MCF 10A (cell line): ENCODE data around the gene TEX19. TPM values are rescaled to one million over a fixed set of nuclear protein-coding genes. Genes with fewer than 3 reads are reported as not detected.

Source experiments
- BruUV-seq: library from RNA; stranded (reverse); fragments of 400-500 nt; replicated peaks from 2 replicates; lab custom pipeline; 2021; lab: Mats Ljungman, UMichigan
- CTCF ChIA-PET: fragments of 300-600 bp; sonication (Branson Sonifier 250); formaldehyde crosslinking; extraction: SDS; loops from one replicate; lab custom pipeline; 2021; ENCODE audit warnings: antibody characterized with exemption, inconsistent platforms; lab: Yijun Ruan, JAX
- POLR2A ChIA-PET: fragments of 300-600, 350-650 bp; sonication (Branson Sonifier 250); formaldehyde crosslinking; extraction: SDS; loops from one replicate; lab custom pipeline; 2020; ENCODE audit warnings: antibody characterized with exemption, inconsistent platforms; lab: Yijun Ruan, JAX
- DNase-seq: peaks from one replicate; pipeline ENCODE4 v3.0.0-alpha.2; 2018; ENCODE audit not compliant: unreplicated experiment
- H3K27ac Mint-ChIP-seq: one replicate; pipeline ENCODE4 v1.8.0; 2022; ENCODE audit warnings: mild to moderate bottlenecking, low read depth, mixed read lengths; ENCODE audit not compliant: unreplicated experiment
- H3K27me3 Mint-ChIP-seq: one replicate; pipeline ENCODE4 v1.8.0; 2022; ENCODE audit warnings: mixed read lengths; ENCODE audit not compliant: insufficient read depth, unreplicated experiment
- H3K36me3 Mint-ChIP-seq: one replicate; pipeline ENCODE4 v1.8.0; 2022; ENCODE audit warnings: mild to moderate bottlenecking, moderate library complexity, mixed read lengths; ENCODE audit not compliant: insufficient read depth, unreplicated experiment
- H3K4me1 Mint-ChIP-seq: one replicate; pipeline ENCODE4 v1.8.0; 2022; ENCODE audit warnings: mixed read lengths; ENCODE audit not compliant: insufficient read depth, unreplicated experiment
- H3K4me3 Mint-ChIP-seq: one replicate; pipeline ENCODE4 v1.8.0; 2022; ENCODE audit warnings: mild to moderate bottlenecking, moderate library complexity, mixed read lengths; ENCODE audit not compliant: unreplicated experiment
- H3K9me3 Mint-ChIP-seq: one replicate; pipeline ENCODE4 v1.8.0; 2022; ENCODE audit warnings: mixed read lengths; ENCODE audit not compliant: unreplicated experiment
- intact Hi-C: fragments of 100-400 bp; cut with micrococcal nuclease; formaldehyde crosslinking; loops from 2 replicates; pipeline ENCODE4 v1.14.1; 2022
- total RNA-seq: library from RNA; stranded (reverse); gene quantifications from 2 replicates; pipeline ENCODE4 v1.2.3, GENCODE V29; 2022
- TF ChIP-seq, protein P1 (sequence below): fragments of 200-600 bp; IDR thresholded peaks from one replicate; pipeline ENCODE4 v1.8.0; 2022; ENCODE audit warnings: antibody characterized with exemption, mild to moderate bottlenecking; ENCODE audit not compliant: unreplicated experiment

The TEX19 gene
- total RNA-seq, 1 experiment from 2014 or later = not detected

DNA sequence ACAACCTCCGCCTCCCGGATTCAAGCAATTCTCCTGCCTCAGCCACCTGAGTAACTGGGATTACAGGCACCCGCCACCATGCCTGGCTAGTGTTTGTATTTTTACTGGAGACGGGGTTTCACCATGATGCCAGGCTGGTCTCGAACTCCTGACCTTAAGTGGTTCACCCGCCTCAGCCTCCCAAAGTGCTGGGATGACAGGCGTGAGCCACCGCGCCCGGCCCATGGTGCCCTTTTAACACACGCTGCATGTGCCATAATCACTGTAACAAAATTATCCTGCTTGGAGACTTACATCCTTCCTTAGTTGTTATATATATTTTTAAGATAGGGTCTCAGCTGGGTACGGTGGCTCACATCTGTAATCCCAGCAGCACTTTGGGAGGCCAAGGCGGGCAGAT is 47.1 kb upstream of the TEX19 start:
- no peak for DNase-seq
- H3K36me3 Mint-ChIP-seq = no peaks in the 10 kb centered on the region
- no peaks in the 10 kb centered on the region for H3K9me3 Mint-ChIP-seq
- peaks cover 13% of the 10 kb centered on the region for H3K4me1 Mint-ChIP-seq
- no peak overlapping the region for H3K27ac Mint-ChIP-seq
- intact Hi-C loops = no loop called here
- peaks cover 11% of the 10 kb centered on the region for H3K27me3 Mint-ChIP-seq
- TF ChIP-seq, protein P1, sequence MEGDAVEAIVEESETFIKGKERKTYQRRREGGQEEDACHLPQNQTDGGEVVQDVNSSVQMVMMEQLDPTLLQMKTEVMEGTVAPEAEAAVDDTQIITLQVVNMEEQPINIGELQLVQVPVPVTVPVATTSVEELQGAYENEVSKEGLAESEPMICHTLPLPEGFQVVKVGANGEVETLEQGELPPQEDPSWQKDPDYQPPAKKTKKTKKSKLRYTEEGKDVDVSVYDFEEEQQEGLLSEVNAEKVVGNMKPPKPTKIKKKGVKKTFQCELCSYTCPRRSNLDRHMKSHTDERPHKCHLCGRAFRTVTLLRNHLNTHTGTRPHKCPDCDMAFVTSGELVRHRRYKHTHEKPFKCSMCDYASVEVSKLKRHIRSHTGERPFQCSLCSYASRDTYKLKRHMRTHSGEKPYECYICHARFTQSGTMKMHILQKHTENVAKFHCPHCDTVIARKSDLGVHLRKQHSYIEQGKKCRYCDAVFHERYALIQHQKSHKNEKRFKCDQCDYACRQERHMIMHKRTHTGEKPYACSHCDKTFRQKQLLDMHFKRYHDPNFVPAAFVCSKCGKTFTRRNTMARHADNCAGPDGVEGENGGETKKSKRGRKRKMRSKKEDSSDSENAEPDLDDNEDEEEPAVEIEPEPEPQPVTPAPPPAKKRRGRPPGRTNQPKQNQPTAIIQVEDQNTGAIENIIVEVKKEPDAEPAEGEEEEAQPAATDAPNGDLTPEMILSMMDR = no peak
- no TSS peak for BruUV-seq
- no peak overlapping the region for H3K4me3 Mint-ChIP-seq
- POLR2A ChIA-PET = interaction anchor here (0.9 kb wide), 1 partner anchor 19 kb away, joined by 3 read pairs; no protein-coding TSS in a partner anchor
- CTCF ChIA-PET = no interaction called here

DNA sequence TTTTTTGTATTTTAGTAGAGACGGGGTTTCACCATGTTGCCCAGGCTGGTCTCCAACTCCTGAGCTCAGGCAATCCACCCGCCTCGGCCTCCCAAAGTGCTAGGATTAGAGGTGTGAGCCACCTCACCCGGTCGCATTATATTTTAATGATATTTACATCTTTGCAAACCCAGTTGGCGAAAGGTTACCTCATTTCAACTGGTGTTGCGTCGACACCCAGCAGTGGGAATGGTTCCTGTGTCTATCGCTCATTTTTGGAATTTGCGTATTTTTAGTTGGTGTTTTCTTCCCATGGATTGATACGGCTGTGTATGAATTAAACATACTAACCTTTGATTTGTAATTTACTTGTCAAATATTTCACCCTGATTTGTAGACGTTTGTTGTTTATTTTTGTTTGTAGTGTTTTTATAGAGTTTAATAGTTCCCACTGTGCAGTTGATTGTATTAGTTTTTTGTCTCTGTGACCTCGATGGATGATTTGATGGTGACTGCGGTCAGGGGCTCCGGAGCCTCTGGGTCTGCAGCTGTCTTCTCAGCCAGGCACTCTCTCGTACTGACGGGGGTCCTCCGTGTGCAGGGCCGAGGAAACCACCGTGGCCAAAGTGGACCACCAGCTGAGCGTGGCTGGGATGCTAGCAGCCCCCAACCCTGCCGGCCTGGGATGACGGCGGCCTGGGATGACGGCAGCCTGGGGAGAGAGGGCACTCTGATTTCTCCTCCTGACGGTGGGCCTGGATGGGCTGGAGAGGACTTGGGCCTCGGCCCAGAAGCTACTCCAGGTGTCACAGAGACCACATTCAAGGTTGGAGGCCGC is 45.6 kb upstream of the TEX19 start:
- Mint-ChIP-seq H3K9me3 (no peaks in the 10 kb centered on the region), H3K27ac (no peak overlapping the region), H3K4me3 (no peak overlapping the region), H3K27me3 (peaks cover 11% of the 10 kb centered on the region), H3K4me1 (peaks cover 13% of the 10 kb centered on the region), H3K36me3 (no peaks in the 10 kb centered on the region)
- intact Hi-C loops = no loop called here
- DNase-seq = no peak
- BruUV-seq = no TSS peak
- CTCF ChIA-PET = interaction anchor here (0.6 to 0.7 kb wide), 2 partner anchors 110 to 272 kb away, joined by 3 to 5 read pairs; no protein-coding TSS in a partner anchor
- TF ChIP-seq, protein P1 = no peak
- POLR2A ChIA-PET = interaction anchor here (0.5 to 0.9 kb wide), 3 partner anchors 15 to 1397 kb away, joined by 3 to 4 read pairs (median 3); no protein-coding TSS in a partner anchor

DNA sequence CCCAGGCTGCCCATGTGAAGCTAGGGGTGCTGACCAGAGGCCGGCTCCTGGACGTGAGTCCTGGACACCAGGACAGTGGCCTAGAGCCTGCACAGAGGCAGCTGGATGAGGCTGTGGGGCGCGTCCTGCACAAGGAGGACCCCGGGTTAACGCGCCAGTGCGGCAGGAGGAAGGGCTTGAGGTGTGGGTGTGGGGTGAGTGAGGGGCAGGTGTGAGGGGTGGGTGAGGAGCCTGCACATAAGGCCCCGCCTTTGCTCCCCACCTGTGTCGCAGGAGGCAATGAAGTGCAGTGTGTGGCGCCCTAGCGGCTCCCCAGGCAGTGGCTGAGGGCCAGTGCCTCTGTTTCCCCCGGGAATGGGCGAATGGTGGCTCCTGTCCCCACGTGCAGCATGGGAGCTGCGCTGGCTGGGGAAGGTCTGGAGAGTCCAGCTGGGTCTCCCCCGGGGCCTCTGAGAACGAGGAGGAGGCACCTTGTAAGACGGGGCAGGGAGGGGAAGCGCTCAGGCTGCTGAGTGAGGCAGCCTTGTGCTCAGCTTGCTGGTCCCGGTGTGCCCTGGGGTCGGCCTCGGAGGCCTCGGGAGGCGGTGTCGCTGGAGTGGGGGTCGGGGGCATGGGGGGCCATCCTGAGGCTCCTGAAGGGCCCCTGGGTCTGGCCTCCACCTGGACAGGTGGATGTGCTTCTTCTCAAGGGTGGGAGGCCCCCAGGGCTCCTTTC is 44.9 kb upstream of the TEX19 start:
- DNase-seq = no peak
- H3K27ac Mint-ChIP-seq = no peak overlapping the region
- intact Hi-C loops = no loop called here
- no peaks in the 10 kb centered on the region for H3K36me3 Mint-ChIP-seq
- no peak overlapping the region for H3K4me3 Mint-ChIP-seq
- TF ChIP-seq, protein P1 = no peak
- ChIA-PET POLR2A (no interaction called here), CTCF (interaction anchor here (0.7 kb wide), 1 partner anchor 111 kb away, joined by 3 read pairs; no protein-coding TSS in a partner anchor)
- BruUV-seq = no TSS peak
- peaks cover 6% of the 10 kb centered on the region for H3K4me1 Mint-ChIP-seq
- H3K9me3 Mint-ChIP-seq = no peaks in the 10 kb centered on the region
- peaks cover 11% of the 10 kb centered on the region for H3K27me3 Mint-ChIP-seq
